Osteoblast (primary cell): Measurements from ENCODE around the gene SHC2. TPM values are rescaled to one million over a fixed set of nuclear protein-coding genes. Genes with fewer than 3 reads are reported as not detected.
"Not testable (repeated sequence)": the region's sequence is repeated elsewhere in the genome, so short reads cannot be mapped to it uniquely, and the experiment has no call there.

Source experiments
- DNase-seq: peaks from one replicate; pipeline ENCODE4 v3.0.0; 2011; ENCODE audit warnings: low spot score, mixed read lengths; ENCODE audit not compliant: insufficient read length; ENCODE audit errors: missing footprints
- H2AFZ ChIP-seq: 2 replicates; pipeline ENCODE4 v1.6.0; 2011; ENCODE audit warnings: mild to moderate bottlenecking, low read length
- H3K27ac ChIP-seq: 2 replicates; pipeline ENCODE4 v1.5.1; 2011; ENCODE audit warnings: mild to moderate bottlenecking, low read depth, low read length, moderate library complexity
- H3K27me3 ChIP-seq: 2 replicates; pipeline ENCODE4 v1.6.0; 2012; ENCODE audit warnings: mild to moderate bottlenecking, control low read depth, inconsistent platforms, low read length, moderate library complexity; ENCODE audit not compliant: insufficient read depth
- H3K36me3 ChIP-seq: 2 replicates; pipeline ENCODE4 v1.5.1; 2011; ENCODE audit warnings: mild to moderate bottlenecking, low read length, control low read depth, moderate library complexity; ENCODE audit not compliant: insufficient read depth
- H3K4me1 ChIP-seq: 2 replicates; pipeline ENCODE4 v1.5.1; 2011; ENCODE audit warnings: mild to moderate bottlenecking, low read length, control low read depth, moderate library complexity; ENCODE audit not compliant: insufficient read depth
- H3K4me2 ChIP-seq: 2 replicates; pipeline ENCODE4 v1.6.0; 2011; ENCODE audit warnings: mild to moderate bottlenecking, low read length; ENCODE audit not compliant: insufficient read depth
- H3K4me3 ChIP-seq: fragments of 200-600 bp; sonication (generic); 3 replicates; pipeline ENCODE4 v1.5.1; 2012; ENCODE audit warnings: mild to moderate bottlenecking, low read length, inconsistent platforms; ENCODE audit not compliant: insufficient read depth
- H3K79me2 ChIP-seq: 2 replicates; pipeline ENCODE4 v1.6.0; 2012; ENCODE audit warnings: mild to moderate bottlenecking, low read length, control low read depth, inconsistent platforms; ENCODE audit not compliant: insufficient read depth
- H3K9me3 ChIP-seq: 2 replicates; pipeline ENCODE4 v1.5.1; 2011; ENCODE audit warnings: low read depth, low read length, control low read depth
- H4K20me1 ChIP-seq: 2 replicates; pipeline ENCODE4 v1.6.0; 2012; ENCODE audit warnings: mild to moderate bottlenecking, low read length, control low read depth; ENCODE audit not compliant: insufficient read depth
- total RNA-seq: library from RNA; depleted of rRNA; stranded (reverse); fragments of >200 nt; gene quantifications from 2 replicates; pipeline ENCODE4 v1.2.3, GENCODE V29; 2012
- TF ChIP-seq, protein P1 (sequence below): IDR thresholded peaks from 2 replicates; pipeline ENCODE4 v1.5.1; 2011; ENCODE audit warnings: mild to moderate bottlenecking, low read depth, low read length, moderate library complexity; ENCODE audit errors: extremely low read depth

The SHC2 gene
- total RNA-seq, 1 donor, result 0.36 TPM

DNA sequence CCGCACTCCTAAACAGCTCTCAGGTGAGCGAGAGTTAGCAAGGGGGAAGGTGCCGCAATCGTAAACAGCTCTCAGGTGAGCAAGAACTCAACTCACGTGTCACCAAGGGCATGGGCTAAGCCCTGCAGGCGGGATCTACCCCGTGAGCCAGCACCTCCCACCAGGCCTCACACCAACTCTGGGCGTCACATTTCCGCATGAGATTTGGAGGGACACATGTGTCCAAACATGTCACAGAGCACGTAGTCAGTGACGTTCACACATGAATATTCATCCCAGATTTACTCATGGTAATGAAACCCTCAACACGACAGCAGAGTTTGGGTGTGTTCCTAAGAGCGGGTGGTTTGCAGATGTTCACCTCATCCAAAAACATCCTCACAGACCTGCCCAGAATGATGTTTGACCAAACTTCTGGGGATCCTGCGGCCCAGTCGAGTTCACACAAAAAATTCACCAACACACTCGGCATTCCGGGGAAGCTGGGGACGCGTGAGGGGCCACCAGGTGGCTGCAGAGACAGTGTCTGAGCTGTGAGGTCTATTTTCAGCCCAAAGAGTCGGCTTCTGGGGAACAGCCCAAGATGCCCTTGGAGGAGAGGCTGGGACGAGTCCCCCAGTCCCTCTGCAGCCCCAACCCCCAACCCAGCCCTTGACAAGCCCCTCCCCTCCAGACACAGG, 71.4 kb downstream of the SHC2 start:
- Histone ChIP-seq H3K79me2 (no peaks in the 10 kb centered on the region), H3K27me3 (peaks cover 19% of the 10 kb centered on the region), H2AFZ (no peak overlapping the region), H3K4me3 (no peak overlapping the region), H3K4me2 (no peak overlapping the region), H3K27ac (no peak overlapping the region), H3K36me3 (no peaks in the 10 kb centered on the region), H3K9me3 (no peaks in the 10 kb centered on the region), H3K4me1 (no peaks in the 10 kb centered on the region), H4K20me1 (no peaks in the 10 kb centered on the region)
- TF ChIP-seq, protein P1, sequence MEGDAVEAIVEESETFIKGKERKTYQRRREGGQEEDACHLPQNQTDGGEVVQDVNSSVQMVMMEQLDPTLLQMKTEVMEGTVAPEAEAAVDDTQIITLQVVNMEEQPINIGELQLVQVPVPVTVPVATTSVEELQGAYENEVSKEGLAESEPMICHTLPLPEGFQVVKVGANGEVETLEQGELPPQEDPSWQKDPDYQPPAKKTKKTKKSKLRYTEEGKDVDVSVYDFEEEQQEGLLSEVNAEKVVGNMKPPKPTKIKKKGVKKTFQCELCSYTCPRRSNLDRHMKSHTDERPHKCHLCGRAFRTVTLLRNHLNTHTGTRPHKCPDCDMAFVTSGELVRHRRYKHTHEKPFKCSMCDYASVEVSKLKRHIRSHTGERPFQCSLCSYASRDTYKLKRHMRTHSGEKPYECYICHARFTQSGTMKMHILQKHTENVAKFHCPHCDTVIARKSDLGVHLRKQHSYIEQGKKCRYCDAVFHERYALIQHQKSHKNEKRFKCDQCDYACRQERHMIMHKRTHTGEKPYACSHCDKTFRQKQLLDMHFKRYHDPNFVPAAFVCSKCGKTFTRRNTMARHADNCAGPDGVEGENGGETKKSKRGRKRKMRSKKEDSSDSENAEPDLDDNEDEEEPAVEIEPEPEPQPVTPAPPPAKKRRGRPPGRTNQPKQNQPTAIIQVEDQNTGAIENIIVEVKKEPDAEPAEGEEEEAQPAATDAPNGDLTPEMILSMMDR, result no peak
- peak; percentile 59 for DNase-seq

DNA sequence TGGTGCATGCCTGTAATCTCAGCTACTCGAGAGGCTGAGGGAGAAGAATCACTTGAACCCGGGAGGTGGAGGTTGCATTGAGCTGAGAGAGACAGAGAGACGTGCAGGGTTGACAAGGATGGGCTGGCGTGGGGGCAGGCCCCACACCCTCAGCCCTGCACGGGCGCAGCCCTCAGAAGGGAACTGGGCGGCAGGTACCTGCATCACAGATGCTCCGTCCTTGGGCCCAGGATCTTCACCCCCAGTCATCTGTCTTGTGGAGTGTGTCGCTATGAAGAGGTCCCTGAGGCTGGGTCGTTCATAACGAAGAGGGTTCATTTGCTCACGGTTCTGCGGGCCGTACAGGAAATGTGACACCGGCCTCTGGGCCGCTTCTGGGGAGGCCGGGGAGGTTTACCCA, 72.1 kb downstream of the SHC2 start:
- no peaks in the 10 kb centered on the region for H4K20me1 ChIP-seq
- DNase-seq, result peak; percentile 14
- H3K4me2 ChIP-seq, result no peak overlapping the region
- no peak overlapping the region for H3K27ac ChIP-seq
- peaks cover 24% of the 10 kb centered on the region for H3K27me3 ChIP-seq
- no peak overlapping the region for H3K4me3 ChIP-seq
- H2AFZ ChIP-seq, result no peak overlapping the region
- no peaks in the 10 kb centered on the region for H3K36me3 ChIP-seq
- H3K79me2 ChIP-seq, result no peaks in the 10 kb centered on the region
- TF ChIP-seq, protein P1, result no peak
- H3K4me1 ChIP-seq, result no peaks in the 10 kb centered on the region
- H3K9me3 ChIP-seq, result no peaks in the 10 kb centered on the region

DNA sequence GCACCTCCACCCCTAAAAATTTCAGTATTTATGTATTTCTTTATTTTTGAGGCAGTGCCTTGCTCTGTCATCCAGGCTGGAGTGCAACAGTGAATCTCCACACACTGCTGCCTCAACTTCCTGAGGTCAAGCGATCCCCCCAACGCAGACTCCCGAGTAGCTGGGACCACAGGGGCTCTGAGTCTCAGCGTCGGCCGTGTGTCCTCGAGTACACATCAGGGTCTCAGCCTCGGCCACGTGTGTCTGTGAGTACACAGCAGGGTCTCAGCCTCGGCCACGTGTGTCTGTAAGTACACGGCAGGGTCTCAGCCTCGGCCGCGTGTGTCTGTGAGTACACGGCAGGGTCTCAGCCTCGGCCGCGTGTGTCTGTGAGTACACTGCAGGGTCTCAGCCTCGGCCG, 73.1 kb downstream of the SHC2 start:
- no peaks in the 10 kb centered on the region for H3K79me2 ChIP-seq
- H3K4me3 ChIP-seq, result no peak overlapping the region
- H3K27me3 ChIP-seq, result peaks cover 32% of the 10 kb centered on the region
- TF ChIP-seq, protein P1, result no peak
- no peak for DNase-seq
- no peaks in the 10 kb centered on the region for H4K20me1 ChIP-seq
- no peaks in the 10 kb centered on the region for H3K4me1 ChIP-seq
- no peak overlapping the region for H3K4me2 ChIP-seq
- H3K9me3 ChIP-seq, result no peaks in the 10 kb centered on the region
- no peaks in the 10 kb centered on the region for H3K36me3 ChIP-seq
- H3K27ac ChIP-seq, result no peak overlapping the region
- no peak overlapping the region for H2AFZ ChIP-seq

DNA sequence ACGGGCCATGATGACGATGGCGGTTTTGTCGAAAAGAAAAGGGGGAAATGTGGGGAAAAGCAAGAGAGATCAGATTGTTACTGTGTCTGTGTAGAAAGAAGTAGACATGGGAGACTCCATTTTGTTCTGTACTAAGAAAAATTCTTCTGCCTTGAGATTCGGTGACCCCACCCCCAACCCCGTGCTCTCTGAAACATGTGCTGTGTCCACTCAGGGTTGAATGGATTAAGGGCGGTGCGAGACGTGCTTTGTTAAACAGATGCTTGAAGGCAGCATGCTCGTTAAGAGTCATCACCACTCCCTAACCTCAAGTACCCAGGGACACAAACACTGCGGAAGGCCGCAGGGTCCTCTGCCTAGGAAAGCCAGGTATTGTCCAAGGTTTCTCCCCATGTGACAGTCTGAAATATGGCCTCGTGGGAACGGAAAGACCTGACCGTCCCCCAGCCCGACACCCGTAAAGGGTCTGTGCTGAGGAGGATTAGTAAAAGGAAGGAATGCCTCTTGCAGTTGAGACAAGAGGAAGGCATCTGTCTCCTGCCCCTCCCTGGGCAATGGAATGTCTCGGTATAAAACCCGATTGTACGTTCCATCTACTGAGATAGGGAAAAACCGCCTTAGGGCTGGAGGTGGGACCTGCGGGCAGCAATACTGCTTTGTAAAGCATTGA, 74.1 kb downstream of the SHC2 start:
- not testable (repeated sequence) for H3K4me2 ChIP-seq, H3K9me3 ChIP-seq, H3K36me3 ChIP-seq, H3K4me3 ChIP-seq, H3K4me1 ChIP-seq, H2AFZ ChIP-seq, H3K79me2 ChIP-seq, H4K20me1 ChIP-seq, H3K27ac ChIP-seq, DNase-seq
- H3K27me3 ChIP-seq, result peaks cover 33% of the 10 kb centered on the region

DNA sequence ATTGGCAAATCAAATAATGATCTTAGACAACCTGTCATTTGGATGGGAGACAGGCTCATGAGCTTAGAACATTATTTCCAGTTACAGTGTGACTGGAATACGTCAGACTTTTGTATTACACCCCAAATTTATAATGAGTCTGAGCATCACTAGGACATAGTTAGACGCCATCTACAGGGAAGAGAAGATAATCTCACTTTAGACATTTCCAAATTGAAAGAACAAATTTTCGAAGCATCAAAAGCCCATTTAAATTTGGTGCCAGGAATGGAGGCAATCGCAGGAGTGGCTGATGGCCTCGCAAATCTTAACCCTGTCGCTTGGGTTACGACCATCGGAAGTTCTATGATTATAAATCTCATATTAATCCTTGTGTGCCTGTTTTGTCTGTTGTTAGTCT, 74.6 kb downstream of the SHC2 start:
- H3K27me3 ChIP-seq, result peaks cover 33% of the 10 kb centered on the region
- H2AFZ ChIP-seq, result not testable (repeated sequence)

More for the DNA sequence above, 74.6 kb downstream of the SHC2 start:
- H4K20me1 ChIP-seq, H3K79me2 ChIP-seq, DNase-seq, H3K9me3 ChIP-seq, H3K36me3 ChIP-seq, H3K4me2 ChIP-seq, H3K27ac ChIP-seq, H3K4me1 ChIP-seq, H3K4me3 ChIP-seq: not testable (repeated sequence)
